ENCODE data around the gene SZRD1. TPM values are rescaled to one million over a fixed set of nuclear protein-coding genes. Genes with fewer than 3 reads are reported as not detected.

SZRD1 gene
- total RNA-seq, 4 donors from 2014 or later = 48.0 to 59.5 (median 58.0) TPM

GRCh38 chr1:16348414-16349182 is 18.4 kb upstream of the SZRD1 start:
- H3K27me3 ChIP-seq = no peaks in the 10 kb centered on the region
- no peak overlapping the region for H3K4me3 ChIP-seq
- H3K27ac ChIP-seq = peak overlapping the region; percentile 39
- peaks cover 39% of the 10 kb centered on the region for H3K4me1 ChIP-seq
- TF ChIP-seq POLR2A (IDR thresholded peaks at IDR 0.05) = no peak
- no peak for TF ChIP-seq CTCF (IDR thresholded peaks at IDR 0.05)
- no peak for TF ChIP-seq POLR2AphosphoS5 (IDR thresholded peaks at IDR 0.05)
- H3K9me3 ChIP-seq = no peaks in the 10 kb centered on the region
- H3K36me3 ChIP-seq = no peaks in the 10 kb centered on the region
- 94% methylated on average over 14 of the region's 14 CpGs for WGBS
- DNase-seq (ENCODE audit: low spot score in 2 of 2) = peak; percentile 21 to 55

- H3K27ac ChIP-seq = no peak overlapping the region
- TF ChIP-seq POLR2A (IDR thresholded peaks at IDR 0.05) = no peak
- no peak for TF ChIP-seq CTCF (IDR thresholded peaks at IDR 0.05)
- no peak for TF ChIP-seq POLR2AphosphoS5 (IDR thresholded peaks at IDR 0.05)
- no peak for TF ChIP-seq EP300 (IDR thresholded peaks at IDR 0.05)
- H3K27me3 ChIP-seq = no peaks in the 10 kb centered on the region
- DNase-seq (ENCODE audit: low spot score in 2 of 2) = no peak
- no peaks in the 10 kb centered on the region for H3K36me3 ChIP-seq
- H3K4me3 ChIP-seq = peak overlapping the region; percentile 98
- no peaks in the 10 kb centered on the region for H3K9me3 ChIP-seq
- 60% methylated on average over 2 of the region's 2 CpGs for WGBS
- H3K4me1 ChIP-seq = peaks cover 39% of the 10 kb centered on the region
Measured at GRCh38 chr1:16349847-16350406, 17.1 kb upstream of the SZRD1 start.

- TF ChIP-seq POLR2AphosphoS5 (IDR thresholded peaks at IDR 0.05) = no peak
- no peak for TF ChIP-seq CTCF (IDR thresholded peaks at IDR 0.05)
- TF ChIP-seq EP300 (IDR thresholded peaks at IDR 0.05) = no peak
- no peak for TF ChIP-seq POLR2A (IDR thresholded peaks at IDR 0.05)
- WGBS = 0% methylated on average over 18 of the region's 20 CpGs
- no peak for DNase-seq (ENCODE audit: low spot score in 2 of 2)
Measured at GRCh38 chr1:16351456-16351993, 15.5 kb upstream of the SZRD1 start.

GRCh38 chr1:16351994-16352841 is 14.8 kb upstream of the SZRD1 start, which contains the start of gene FBXO42:
FBXO42 (minus strand) TSS chr1:16352480; CDS start chr1:16315418, 37,062 bp downstream.
- peaks cover 39% of the 10 kb centered on the region for H3K4me1 ChIP-seq
- TF ChIP-seq EP300 (IDR thresholded peaks at IDR 0.05) (no peak), CTCF (IDR thresholded peaks at IDR 0.05) (peak; percentile 41 to 52), POLR2AphosphoS5 (IDR thresholded peaks at IDR 0.05) (peak in 2 of 3 donors; percentile 35 to 38), POLR2A (IDR thresholded peaks at IDR 0.05) (peak in 1 of 2 donors; percentile 88)
- no peaks in the 10 kb centered on the region for H3K9me3 ChIP-seq
- no peaks in the 10 kb centered on the region for H3K36me3 ChIP-seq
- peak within 1 kb of the TSS; percentile 98 for H3K4me3 ChIP-seq
- no peaks in the 10 kb centered on the region for H3K27me3 ChIP-seq
- DNase-seq (ENCODE audit: low spot score in 2 of 2) = peak; percentile 91 to 93
- 0% methylated on average over 14 of the region's 81 CpGs for WGBS
- peak within 1 kb of the TSS; percentile 96 for H3K27ac ChIP-seq

More at GRCh38 chr1:16351456-16351993, 15.5 kb upstream of the SZRD1 start:
- Histone ChIP-seq H3K4me3 (peak overlapping the region; percentile 98), H3K27ac (peak overlapping the region; percentile 96), H3K36me3 (no peaks in the 10 kb centered on the region), H3K27me3 (no peaks in the 10 kb centered on the region), H3K4me1 (peaks cover 39% of the 10 kb centered on the region), H3K9me3 (no peaks in the 10 kb centered on the region)

Data from suprapubic skin (tissue), 4 donors.